Inflammatory macrophage treated with lipopolysaccharide for 4 hours (primary cell): ENCODE results near the gene PCSK4.

ENCODE experiments used
- DNase-seq: peaks from one replicate; pipeline ENCODE4 v3.0.0-alpha.2; 2020

Gene PCSK4

DNA sequence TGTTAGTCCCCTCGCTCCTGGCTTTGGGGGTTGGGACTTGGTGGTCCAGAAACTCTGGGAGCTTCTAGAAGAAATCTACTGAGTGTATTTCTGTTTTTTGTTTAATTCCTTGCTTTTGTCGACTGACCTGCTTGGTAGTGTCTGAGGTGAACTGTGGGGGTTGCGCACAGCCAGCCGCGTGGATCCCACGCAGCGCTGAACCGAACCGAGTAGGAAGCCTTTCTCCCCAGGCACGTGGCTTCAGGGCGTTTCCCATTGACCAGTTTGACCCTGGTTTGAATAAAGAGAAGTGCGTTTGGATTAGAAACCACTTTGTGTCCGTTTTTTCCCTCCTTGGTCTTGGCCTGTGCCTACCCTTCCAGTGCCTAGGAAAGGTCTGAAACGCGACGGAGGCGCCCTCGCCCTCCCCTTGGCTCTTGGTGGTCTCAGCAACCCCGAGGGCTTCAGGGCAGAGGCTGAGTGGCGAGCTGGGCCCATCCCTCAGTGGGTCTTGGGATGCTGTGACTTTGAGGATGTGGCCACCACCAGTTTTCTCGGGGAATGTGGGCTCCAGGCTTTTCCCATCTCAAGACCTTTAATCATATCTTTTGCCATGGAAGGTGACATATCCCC, 54.7 kb downstream of the PCSK4 start:
- no peak for DNase-seq

DNA sequence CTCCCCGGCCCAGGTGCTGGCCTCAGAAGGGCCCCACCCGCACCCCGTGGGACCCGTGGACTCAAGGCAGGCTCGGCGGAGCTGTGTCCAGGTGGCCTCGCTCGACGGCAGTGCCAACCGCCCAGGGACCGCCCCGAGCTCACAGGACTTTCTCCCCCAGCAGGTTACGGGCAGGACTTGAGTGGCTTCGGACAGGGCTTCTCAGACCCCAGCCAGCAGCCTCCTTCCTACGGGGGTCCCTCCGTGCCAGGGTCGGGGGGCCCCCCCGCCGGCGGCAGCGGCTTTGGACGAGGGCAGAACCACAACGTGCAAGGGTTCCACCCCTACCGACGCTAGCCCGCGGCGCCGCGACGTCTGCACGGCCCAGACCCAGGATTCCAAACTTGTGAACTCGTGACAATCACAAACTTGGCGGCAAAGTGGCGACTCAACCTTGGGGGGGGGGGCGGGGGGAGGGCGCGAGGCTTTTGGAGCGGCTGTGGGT, 55.5 kb downstream of the PCSK4 start:
- DNase-seq, result no peak

DNA sequence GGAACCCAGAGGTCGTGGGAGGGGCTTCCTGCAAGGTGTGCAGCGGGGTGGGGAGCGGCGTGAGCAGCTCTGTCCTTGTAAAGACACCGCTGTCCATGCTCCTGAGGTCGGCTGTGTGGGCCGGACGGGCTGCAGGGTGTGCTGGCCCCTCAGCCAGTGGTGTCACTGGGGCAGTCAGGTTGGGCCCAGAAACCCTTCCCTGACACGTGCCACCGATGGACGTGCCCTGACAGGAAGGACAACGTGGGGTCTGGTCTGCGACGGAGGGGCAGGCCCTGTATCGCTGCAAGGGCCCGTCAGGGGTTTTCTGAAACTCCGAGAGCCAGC, 56.1 kb downstream of the PCSK4 start:
- no peak for DNase-seq

DNA sequence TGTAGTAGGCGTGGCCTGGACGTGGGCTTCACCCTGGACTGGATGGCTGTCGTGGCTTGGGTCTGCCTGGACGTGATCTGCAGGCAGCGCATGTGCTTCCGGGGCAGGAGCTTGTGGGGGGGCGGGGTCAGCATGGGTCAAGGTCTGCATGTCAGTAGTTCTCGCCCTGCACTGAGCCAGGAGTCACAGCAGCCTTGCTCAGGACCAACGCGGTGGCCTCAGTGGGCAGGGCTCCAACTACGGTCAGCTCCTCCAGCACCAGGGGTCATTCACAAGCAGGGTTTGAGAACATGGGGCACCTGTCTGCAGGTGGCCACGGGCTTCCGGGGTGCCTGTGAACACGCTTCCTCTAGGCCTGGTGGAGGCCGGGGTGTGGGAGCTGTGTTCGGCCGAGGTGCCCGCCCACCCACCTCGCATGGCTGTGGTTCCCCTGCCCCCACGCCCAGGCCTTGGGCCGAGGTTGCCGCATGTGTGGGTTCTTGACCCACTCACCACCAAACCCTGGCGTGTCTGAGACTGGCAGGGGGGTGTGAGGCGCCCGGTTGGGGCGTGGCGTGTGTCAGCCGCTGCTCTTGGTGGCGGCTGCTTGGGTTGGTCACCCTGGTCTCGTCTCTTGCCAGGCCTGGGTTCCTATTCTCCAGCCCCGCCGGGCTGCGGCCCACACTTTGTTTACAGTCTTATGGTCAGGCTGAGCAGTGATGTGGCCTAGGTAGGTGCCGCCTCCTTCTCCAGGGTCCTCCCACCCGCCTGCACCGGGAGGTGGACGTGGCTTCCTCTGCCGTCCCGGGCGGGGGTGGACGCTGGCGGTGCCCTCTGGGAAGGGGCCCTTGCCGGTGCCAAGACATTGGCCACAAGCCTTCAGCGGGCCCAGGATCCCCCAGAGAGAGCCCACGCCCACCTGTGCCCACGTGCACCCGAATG, 56.8 kb downstream of the PCSK4 start:
- no peak for DNase-seq

DNA sequence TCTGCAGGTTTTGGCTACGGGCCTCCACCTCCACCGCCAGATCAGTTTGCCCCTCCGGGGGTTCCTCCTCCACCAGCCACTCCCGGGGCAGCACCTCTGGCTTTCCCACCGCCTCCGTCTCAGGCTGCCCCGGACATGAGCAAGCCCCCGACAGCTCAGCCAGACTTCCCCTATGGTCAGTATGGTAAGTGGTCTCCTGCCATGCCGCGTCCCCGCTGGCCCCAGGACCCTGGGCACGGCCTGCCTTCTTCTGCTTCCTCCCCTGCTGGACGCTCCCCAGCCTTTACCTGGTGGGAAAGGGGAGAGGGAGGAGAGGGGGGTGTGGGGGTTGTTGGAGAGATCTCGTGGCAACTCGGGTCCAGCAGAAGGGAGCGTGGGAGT, 57.7 kb downstream of the PCSK4 start:
- no peak for DNase-seq

- DNase-seq, result no peak
Measured at GRCh38 chr19:1431759-1432506, 58.2 kb downstream of the PCSK4 start.
